ENCODE results near the gene CBR1. TPM values are rescaled to one million over a fixed set of nuclear protein-coding genes. Genes with fewer than 3 reads are reported as not detected.

CBR1 gene
- total and polyA plus RNA-seq, 10 of the 15 experiments (the other 5 are each of a cell fraction or from before 2014, with no cell fraction given), result 16.9 to 138 (median 57.4) TPM

DNA sequence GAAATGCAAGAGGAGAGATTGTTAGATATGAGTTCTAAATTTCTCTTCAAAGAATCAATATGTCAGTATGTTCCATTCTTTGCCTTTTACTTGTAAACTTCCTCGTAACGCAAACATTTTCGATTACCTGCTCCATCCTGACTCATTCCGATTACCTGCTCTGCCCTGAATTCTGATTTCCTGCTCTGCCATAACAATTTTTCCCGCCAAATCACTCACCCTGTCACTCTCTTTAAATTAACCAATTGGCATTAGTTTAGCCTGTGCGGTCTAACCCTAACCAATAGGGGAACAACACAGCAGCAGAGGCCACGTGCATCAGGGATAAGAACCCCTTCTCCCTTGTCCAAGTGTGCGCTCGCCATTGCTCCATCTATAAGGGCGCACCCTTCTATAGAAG is 40.0 kb downstream of the CBR1 start (continued):
- no peak for TF ChIP-seq MEF2B (IDR thresholded peaks at IDR 0.05; ENCODE audit: partially characterized antibody, poor library complexity, severe bottlenecking)

DNA sequence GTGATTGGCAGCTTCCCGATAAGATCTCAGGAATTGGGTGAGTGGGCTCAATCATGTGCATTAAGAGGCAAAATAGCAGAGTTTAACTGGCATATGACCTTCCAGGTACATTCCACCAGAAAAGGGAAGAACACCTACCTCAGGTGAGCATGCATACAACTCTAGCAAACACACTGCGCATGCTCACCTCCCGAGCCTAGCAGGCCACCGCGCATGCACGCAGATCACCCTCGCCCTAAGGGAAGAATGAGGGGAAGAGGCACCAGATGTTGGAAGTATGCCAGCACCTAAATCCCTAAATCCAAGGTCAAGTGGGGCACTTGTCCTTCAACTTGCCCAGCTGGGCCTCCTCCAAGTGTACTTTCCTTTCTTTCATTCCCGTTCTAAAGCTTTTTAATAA is 41.4 kb downstream of the CBR1 start:
- RAD21 ChIA-PET (ENCODE audit: unreplicated experiment), result interaction anchor here (2.3 kb wide), 1 partner anchor 83 kb away, joined by 9 read pairs; no protein-coding TSS in a partner anchor
- no peaks in the 10 kb centered on the region for H3K36me3 ChIP-seq (ENCODE audit: control insufficient read depth in 2 of 2, insufficient read depth in 2 of 2, low read length in 1 of 2)
- no peak overlapping the region for H3K4me2 ChIP-seq (ENCODE audit: control insufficient read depth, insufficient read depth)
- CTCF ChIA-PET, result interaction anchor here (1.1 to 2.3 kb wide), 8 partner anchors 8 to 271 kb away, joined by 3 to 12 read pairs (median 4); no protein-coding TSS in a partner anchor
- intact Hi-C loops (cut with micrococcal nuclease; ENCODE audit: unreplicated experiment) (loop anchor here (5.0 to 10.0 kb wide), 2 partner anchors 166 to 269 kb away; no protein-coding TSS in a partner anchor), in situ Hi-C loops (cut with MboI) (no loop called here)
- FAIRE-seq, result no peak
- TF ChIP-seq, protein P1, sequence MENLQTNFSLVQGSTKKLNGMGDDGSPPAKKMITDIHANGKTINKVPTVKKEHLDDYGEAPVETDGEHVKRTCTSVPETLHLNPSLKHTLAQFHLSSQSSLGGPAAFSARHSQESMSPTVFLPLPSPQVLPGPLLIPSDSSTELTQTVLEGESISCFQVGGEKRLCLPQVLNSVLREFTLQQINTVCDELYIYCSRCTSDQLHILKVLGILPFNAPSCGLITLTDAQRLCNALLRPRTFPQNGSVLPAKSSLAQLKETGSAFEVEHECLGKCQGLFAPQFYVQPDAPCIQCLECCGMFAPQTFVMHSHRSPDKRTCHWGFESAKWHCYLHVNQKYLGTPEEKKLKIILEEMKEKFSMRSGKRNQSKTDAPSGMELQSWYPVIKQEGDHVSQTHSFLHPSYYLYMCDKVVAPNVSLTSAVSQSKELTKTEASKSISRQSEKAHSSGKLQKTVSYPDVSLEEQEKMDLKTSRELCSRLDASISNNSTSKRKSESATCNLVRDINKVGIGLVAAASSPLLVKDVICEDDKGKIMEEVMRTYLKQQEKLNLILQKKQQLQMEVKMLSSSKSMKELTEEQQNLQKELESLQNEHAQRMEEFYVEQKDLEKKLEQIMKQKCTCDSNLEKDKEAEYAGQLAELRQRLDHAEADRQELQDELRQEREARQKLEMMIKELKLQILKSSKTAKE (IDR thresholded peaks at IDR 0.05; ENCODE audit: low read depth, poor library complexity, severe bottlenecking), result no peak
- TF ChIP-seq, protein P2, sequence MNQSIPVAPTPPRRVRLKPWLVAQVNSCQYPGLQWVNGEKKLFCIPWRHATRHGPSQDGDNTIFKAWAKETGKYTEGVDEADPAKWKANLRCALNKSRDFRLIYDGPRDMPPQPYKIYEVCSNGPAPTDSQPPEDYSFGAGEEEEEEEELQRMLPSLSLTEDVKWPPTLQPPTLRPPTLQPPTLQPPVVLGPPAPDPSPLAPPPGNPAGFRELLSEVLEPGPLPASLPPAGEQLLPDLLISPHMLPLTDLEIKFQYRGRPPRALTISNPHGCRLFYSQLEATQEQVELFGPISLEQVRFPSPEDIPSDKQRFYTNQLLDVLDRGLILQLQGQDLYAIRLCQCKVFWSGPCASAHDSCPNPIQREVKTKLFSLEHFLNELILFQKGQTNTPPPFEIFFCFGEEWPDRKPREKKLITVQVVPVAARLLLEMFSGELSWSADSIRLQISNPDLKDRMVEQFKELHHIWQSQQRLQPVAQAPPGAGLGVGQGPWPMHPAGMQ (IDR thresholded peaks at IDR 0.05; ENCODE audit: borderline replicate concordance), result no peak
- TF ChIP-seq SRF (IDR thresholded peaks at IDR 0.05; ENCODE audit: low read depth in 2 of 2, low read length in 2 of 2) (no peak), ESRRA (IDR thresholded peaks at IDR 0.05; ENCODE audit: low read length) (no peak), ZBED1 (IDR thresholded peaks at IDR 0.05; ENCODE audit: borderline replicate concordance) (no peak), ZNF207 (IDR thresholded peaks at IDR 0.05; ENCODE audit: borderline replicate concordance) (no peak), POLR2AphosphoS5 (IDR thresholded peaks at IDR 0.05; ENCODE audit: low read length) (no peak)
- no peaks in the 10 kb centered on the region for H3K27me3 ChIP-seq (replicated peaks in 1 of 2; ENCODE audit: control insufficient read depth in 2 of 2, insufficient read depth in 2 of 2, low read length in 1 of 2)
- no peaks in the 10 kb centered on the region for H3K79me2 ChIP-seq (ENCODE audit: control insufficient read depth, insufficient read depth, low read length)
- POLR2A ChIA-PET, result no interaction called here
- no peak for DNase-seq (ENCODE audit: low read depth, low spot score)
- H3K4me3 ChIP-seq, result no peak overlapping the region
- peaks cover 7% of the 10 kb centered on the region for H3K4me1 ChIP-seq (ENCODE audit: control insufficient read depth, insufficient read depth, low read length)
- no TSS peak for BruUV-seq (replicated peaks)
- H2AFZ ChIP-seq (ENCODE audit: control insufficient read depth, low read depth, low read length), result no peak overlapping the region
- 85% methylated on average over 8 of the region's 8 CpGs for WGBS (ENCODE audit: insufficient coverage, insufficient replicate concordance, low lambda C conversion rate, missing lambda C conversion rate)
- no peak overlapping the region for H3K9ac ChIP-seq (ENCODE audit: control insufficient read depth, insufficient read depth, low read length)
- ATAC-seq, result no peak
- H4K20me1 ChIP-seq (ENCODE audit: control insufficient read depth, insufficient read depth), result no peaks in the 10 kb centered on the region
- SMC1A ChIA-PET (ENCODE audit: uncharacterized antibody, unreplicated experiment), result interaction anchor here (1.0 to 1.4 kb wide), 2 partner anchors 8 to 11 kb away, joined by 3 to 6 read pairs; no protein-coding TSS in a partner anchor
- H3K9me3 ChIP-seq (replicated peaks; ENCODE audit: control insufficient read depth, insufficient read depth, low read length), result no peaks in the 10 kb centered on the region
- H3K27ac ChIP-seq (ENCODE audit: control insufficient read depth, insufficient read depth), result no peak overlapping the region
